ENCODE measurements around the gene PNMT. TPM values are rescaled to one million over a fixed set of nuclear protein-coding genes. Genes with fewer than 3 reads are reported as not detected.
"Not testable (repeated sequence)": the region's sequence is repeated elsewhere in the genome, so short reads cannot be mapped to it uniquely, and the experiment has no call there.

PNMT gene
- total RNA-seq, 1 donor from 2014 or later, result 2.8 TPM

- no peak for DNase-seq (ENCODE audit: low read depth in 2 of 2)
These were observed 41.2 kb downstream of the PNMT start for GRCh38 chr17:39709319-39709997.

DNA sequence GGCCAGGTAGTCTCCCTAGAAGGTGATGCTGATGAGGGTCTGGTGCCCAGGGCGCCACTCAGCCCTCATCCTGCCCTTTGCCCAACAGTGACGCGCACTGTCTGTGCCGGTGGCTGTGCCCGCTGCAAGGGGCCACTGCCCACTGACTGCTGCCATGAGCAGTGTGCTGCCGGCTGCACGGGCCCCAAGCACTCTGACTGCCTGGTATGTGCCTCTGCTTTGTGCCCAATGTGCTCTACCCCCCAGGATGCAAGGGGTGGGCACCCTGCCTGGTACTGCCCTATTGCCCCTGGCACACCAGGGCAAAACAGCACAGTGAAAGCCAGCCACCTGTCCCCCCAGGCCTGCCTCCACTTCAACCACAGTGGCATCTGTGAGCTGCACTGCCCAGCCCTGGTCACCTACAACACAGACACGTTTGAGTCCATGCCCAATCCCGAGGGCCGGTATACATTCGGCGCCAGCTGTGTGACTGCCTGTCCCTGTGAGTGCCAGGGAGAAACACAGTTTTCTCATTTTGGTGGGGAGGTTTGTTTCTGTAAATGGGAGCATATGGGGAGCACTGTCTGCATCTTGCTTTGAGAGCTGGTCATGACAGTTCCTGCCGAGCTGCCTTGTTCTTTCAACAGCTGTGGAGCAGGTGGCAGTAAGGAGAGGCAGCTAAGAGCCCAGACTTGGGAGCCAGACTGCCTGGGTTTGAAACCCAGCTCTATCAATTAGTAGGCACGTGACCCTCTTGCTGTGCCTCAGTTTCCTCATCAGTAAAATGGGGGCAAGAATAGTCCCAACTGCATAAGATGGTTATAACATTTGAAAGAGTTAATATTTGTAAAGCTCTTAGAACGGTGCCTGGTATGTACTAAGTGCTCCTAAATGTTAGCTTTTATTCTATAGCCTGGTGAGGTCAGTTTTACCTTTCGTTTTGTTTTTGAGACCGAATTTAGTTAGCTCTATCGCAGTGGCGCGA lies 42.0 kb downstream of the PNMT start:
- DNase-seq (ENCODE audit: low read depth in 2 of 2), result no peak

GRCh38 chr17:39711071-39711470 lies 42.8 kb downstream of the PNMT start:
- DNase-seq (ENCODE audit: low read depth in 2 of 2), result not testable (repeated sequence)

DNA sequence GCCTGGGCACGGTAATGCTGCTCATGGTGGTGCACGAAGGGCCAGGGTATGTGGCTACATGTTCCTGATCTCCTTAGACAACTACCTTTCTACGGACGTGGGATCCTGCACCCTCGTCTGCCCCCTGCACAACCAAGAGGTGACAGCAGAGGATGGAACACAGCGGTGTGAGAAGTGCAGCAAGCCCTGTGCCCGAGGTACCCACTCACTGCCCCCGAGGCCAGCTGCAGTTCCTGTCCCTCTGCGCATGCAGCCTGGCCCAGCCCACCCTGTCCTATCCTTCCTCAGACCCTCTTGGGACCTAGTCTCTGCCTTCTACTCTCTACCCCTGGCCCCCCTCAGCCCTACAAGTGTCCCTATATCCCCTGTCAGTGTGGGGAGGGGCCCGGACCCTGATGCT lies 43.6 kb downstream of the PNMT start:
- no peak for DNase-seq (ENCODE audit: low read depth in 2 of 2)

GRCh38 chr17:39714234-39714633 lies 46.0 kb downstream of the PNMT start:
- no peak for DNase-seq (ENCODE audit: low read depth in 2 of 2)

- DNase-seq (ENCODE audit: low read depth in 2 of 2), result no peak
These were observed 47.3 kb downstream of the PNMT start for GRCh38 chr17:39715375-39716072.

GRCh38 chr17:39716073-39716818 lies 48.0 kb downstream of the PNMT start:
- no peak for DNase-seq (ENCODE audit: low read depth in 2 of 2)

DNA sequence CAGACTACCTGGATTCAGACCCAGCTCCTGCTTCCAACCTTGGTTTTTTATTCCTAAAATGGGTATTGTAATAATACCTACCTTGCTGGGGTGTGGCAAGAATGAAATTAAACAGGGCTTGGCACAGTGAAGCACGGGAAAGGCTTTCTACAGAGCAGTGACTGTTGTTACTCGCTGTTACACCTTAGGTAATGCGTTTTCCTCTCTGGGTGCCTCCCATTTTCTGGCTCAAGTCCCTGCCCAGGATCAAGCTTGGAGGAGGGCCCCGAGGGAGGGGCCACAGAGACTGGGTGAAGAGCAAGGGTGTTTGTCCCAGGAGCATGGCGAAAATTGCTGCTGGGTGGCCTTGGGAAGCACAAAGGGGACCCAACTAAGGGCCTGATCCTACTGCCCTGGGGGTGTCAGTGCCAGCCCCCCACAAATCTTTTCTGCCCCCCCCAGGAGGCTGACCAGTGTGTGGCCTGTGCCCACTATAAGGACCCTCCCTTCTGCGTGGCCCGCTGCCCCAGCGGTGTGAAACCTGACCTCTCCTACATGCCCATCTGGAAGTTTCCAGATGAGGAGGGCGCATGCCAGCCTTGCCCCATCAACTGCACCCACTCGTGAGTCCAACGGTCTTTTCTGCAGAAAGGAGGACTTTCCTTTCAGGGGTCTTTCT lies 48.8 kb downstream of the PNMT start:
- no peak for DNase-seq (ENCODE audit: low read depth in 2 of 2)

GRCh38 chr17:39717660-39718059 lies 49.4 kb downstream of the PNMT start:
- no peak for DNase-seq (ENCODE audit: low read depth in 2 of 2)

DNA sequence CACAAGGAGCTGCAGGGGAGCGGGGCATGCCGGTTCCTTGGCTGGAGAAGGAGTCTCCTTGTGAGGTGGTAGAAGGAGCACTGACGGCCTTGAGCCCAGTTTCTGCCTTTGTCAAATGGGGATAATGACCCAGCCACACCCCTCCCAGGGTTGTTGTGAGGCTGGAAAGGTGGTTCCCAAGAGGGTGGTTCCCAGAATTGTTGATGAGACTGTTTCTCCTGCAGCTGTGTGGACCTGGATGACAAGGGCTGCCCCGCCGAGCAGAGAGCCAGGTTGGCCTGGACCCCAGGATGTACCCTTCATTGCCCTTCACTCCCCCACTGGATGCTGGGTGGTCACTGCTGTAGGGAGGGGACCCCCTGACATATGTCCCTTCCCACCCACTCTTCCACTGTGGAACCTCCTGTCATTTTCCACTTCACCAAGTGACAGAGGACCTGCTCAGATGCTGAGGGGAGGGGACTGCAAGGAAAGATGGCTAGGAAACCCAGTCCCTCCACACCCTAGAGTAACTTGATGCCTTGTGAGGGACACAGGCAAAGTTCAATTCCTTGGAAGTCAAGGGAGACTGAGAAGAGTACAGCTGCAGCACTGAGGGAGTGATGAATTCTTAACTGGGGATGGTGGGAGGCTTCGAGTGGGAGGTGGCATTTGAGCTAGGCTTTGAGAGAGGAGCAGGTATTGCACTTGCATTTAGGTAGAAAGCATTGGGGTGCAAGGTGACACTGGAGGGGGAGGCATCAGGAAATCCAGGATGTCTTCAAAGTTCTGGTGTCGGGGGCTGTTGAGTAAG lies 51.5 kb downstream of the PNMT start:
- no peak for DNase-seq (ENCODE audit: low read depth in 2 of 2)

Other genes with a start within 250 kb of the PNMT start
- gene MED1, start 217.2 kb upstream of the PNMT start, total RNA-seq, result 15.3 and 19.6 TPM in 2 replicates
- gene CDK12, start 207.0 kb upstream of the PNMT start, total RNA-seq, result 12.4 and 19.2 TPM in 2 replicates
- not detected in 2 replicates for gene NEUROD2, start 60.5 kb upstream of the PNMT start, total RNA-seq
- gene PPP1R1B, start 41.5 kb upstream of the PNMT start, total RNA-seq, result not detected in 2 replicates
- 29.2 and 52.0 TPM in 2 replicates for gene STARD3, start 31.3 kb upstream of the PNMT start, total RNA-seq
- gene TCAP, start 3.1 kb upstream of the PNMT start, total RNA-seq, result under 0.01 and 0.60 TPM in 2 replicates
- gene PGAP3, start 19.6 kb downstream of the PNMT start, total RNA-seq, result 3.2 and 3.3 TPM in 2 replicates
- 0.60 and 1.7 TPM in 2 replicates for gene ERBB2, start 31.6 kb downstream of the PNMT start, total RNA-seq
- 17.7 and 18.7 TPM in 2 replicates for gene MIEN1, start 62.1 kb downstream of the PNMT start, total RNA-seq
- under 0.01 and 0.22 TPM in 2 replicates for gene GRB7, start 69.5 kb downstream of the PNMT start, total RNA-seq
- gene IKZF3, start 195.9 kb downstream of the PNMT start, total RNA-seq, result not detected in 2 replicates
- not detected in 2 replicates for gene ZPBP2, start 199.7 kb downstream of the PNMT start, total RNA-seq